ENCODE results near the gene LUM. TPM values are rescaled to one million over a fixed set of nuclear protein-coding genes. Genes with fewer than 3 reads are reported as not detected.

The LUM gene, protein sequence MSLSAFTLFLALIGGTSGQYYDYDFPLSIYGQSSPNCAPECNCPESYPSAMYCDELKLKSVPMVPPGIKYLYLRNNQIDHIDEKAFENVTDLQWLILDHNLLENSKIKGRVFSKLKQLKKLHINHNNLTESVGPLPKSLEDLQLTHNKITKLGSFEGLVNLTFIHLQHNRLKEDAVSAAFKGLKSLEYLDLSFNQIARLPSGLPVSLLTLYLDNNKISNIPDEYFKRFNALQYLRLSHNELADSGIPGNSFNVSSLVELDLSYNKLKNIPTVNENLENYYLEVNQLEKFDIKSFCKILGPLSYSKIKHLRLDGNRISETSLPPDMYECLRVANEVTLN
- total RNA-seq (1.9 TPM in 1 of 2 replicates, not detected in the other), polyA plus RNA-seq (0.05 and 0.29 TPM in 2 replicates), polyA minus RNA-seq (0.28 TPM in 1 of 2 replicates, not detected in the other), Bru-seq, nascent RNA (percentile 28 among the genes with signal in this experiment), BruChase-seq, experiment 1, labeled RNA remaining after a 6-hour chase (percentile 23 among the genes with signal in this experiment), BruChase-seq, experiment 2, labeled RNA remaining after a 2-hour chase (not detected)
- 0.10 and 0.14 TPM in 2 replicates for polyA plus RNA-seq (2011; cell fraction: cytosol; rRNA removed)
- not detected in 2 replicates for polyA plus RNA-seq (2011; cell fraction: nucleus; rRNA removed)
- polyA plus RNA-seq (2012) = 0.15 TPM in 1 of 2 replicates, not detected in the other
- polyA minus RNA-seq (2011; cell fraction: cytosol; rRNA and poly(A)+ RNA removed) = not detected
- polyA minus RNA-seq (2011; cell fraction: nucleus; rRNA and poly(A)+ RNA removed) = not detected in 2 replicates
- long read RNA-seq, partial matches to known transcripts = 0 of 3 reads
- long read RNA-seq, other reads (novel, unspliced or antisense) = 0 of 3 reads

DNA sequence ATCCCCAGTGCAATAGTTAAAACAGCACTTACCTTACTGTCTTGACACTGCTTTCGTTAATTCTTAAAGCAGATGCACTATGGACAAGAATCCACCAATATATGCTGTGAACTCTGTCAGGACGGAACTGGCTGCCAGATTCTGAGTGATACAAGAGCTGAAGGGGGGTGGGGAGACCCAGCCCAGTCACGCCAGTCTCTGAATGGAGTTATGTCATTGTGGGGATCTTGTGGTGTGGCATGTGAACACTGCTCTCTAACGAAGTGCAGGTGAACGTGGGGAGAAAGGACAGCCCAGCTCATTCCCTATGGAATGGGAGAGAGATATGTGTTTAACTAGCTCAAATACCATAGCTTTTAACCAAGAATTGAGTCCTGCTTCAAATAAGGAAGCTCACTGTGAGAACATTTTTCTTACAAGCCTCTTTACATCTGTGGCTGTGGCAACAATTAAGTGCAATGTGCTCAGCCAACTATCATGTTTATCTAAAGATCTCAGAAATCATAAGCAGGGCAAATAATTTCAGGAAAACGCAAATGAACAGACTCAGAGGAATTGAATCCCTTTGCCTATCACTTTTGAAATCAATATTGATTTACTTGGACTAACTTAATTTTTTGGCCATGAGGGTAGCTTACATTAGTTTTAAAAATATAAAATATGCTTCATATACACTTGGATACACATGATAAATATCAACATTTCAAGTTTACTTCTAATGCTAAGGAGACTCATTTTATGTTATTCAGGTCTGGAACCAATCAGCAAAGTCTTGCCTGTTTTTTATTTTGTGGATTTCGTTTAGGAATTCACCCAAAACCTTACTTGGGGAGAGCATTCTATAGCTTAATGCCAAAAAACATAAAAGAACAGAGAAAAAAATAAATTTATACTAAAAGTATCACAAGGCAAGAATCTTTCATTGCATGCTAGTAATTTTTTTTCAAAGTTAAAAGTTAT is at the start of gene LUM:
Gene LUM (minus strand): TSS at position 129 of the 960 bp plus-strand sequence. CDS start 2,515 bp downstream, outside the sequence.
- no peak for TF ChIP-seq GATA2 (IDR thresholded peaks at IDR 0.05; ENCODE audit: insufficient read depth, insufficient read length, low read depth, low read length)
- TF ChIP-seq, protein P1, sequence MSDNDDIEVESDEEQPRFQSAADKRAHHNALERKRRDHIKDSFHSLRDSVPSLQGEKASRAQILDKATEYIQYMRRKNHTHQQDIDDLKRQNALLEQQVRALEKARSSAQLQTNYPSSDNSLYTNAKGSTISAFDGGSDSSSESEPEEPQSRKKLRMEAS (IDR thresholded peaks at IDR 0.05; ENCODE audit: insufficient read depth, insufficient read length) = no peak
- no peak for TF ChIP-seq EZH2 (IDR thresholded peaks at IDR 0.05; ENCODE audit: borderline replicate concordance, low read depth, low read length, severe bottlenecking)
- TF ChIP-seq JUN (IDR thresholded peaks at IDR 0.05; ENCODE audit: borderline replicate concordance, insufficient read depth, insufficient read length, low read depth) = no peak
- no peak for TF ChIP-seq MYC (IDR thresholded peaks at IDR 0.05; ENCODE audit: low read depth, low read length)
- TF ChIP-seq, protein P2, sequence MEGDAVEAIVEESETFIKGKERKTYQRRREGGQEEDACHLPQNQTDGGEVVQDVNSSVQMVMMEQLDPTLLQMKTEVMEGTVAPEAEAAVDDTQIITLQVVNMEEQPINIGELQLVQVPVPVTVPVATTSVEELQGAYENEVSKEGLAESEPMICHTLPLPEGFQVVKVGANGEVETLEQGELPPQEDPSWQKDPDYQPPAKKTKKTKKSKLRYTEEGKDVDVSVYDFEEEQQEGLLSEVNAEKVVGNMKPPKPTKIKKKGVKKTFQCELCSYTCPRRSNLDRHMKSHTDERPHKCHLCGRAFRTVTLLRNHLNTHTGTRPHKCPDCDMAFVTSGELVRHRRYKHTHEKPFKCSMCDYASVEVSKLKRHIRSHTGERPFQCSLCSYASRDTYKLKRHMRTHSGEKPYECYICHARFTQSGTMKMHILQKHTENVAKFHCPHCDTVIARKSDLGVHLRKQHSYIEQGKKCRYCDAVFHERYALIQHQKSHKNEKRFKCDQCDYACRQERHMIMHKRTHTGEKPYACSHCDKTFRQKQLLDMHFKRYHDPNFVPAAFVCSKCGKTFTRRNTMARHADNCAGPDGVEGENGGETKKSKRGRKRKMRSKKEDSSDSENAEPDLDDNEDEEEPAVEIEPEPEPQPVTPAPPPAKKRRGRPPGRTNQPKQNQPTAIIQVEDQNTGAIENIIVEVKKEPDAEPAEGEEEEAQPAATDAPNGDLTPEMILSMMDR (IDR thresholded peaks at IDR 0.05; ENCODE audit: extremely low read depth in 1 of 2, insufficient read depth in 1 of 2, low read depth in 1 of 2, low read length in 2 of 2) = no peak
- TF ChIP-seq POLR2A (IDR thresholded peaks at IDR 0.05; ENCODE audit: low read depth, low read length) = no peak
- TF ChIP-seq FOS (IDR thresholded peaks at IDR 0.05; ENCODE audit: borderline replicate concordance, insufficient read depth, low read length) = no peak
- TF ChIP-seq POLR2AphosphoS5 (IDR thresholded peaks at IDR 0.05; ENCODE audit: insufficient read depth, low read depth, low read length) = no peak
- Histone ChIP-seq H4K20me1 (replicated peaks; ENCODE audit: control insufficient read depth, extremely low read depth, insufficient read depth, low read length) (no peaks in the 10 kb centered on the region), H3K9me3 (replicated peaks; ENCODE audit: control insufficient read depth, insufficient read depth, low read length) (no peaks in the 10 kb centered on the region), H3K27me3 (ENCODE audit: control insufficient read depth in 2 of 2, insufficient read depth in 2 of 2, low read length in 2 of 2) (no peaks in the 10 kb centered on the region), H3K9me1 (replicated peaks; ENCODE audit: control insufficient read depth, extremely low read depth, insufficient read depth, low read length) (no peaks in the 10 kb centered on the region), H3K27ac (ENCODE audit: insufficient read depth, low read depth, low read length) (no peak within 1 kb of the TSS), H3K4me1 (ENCODE audit: control insufficient read depth, extremely low read depth, insufficient read depth, low read length) (peaks cover 2% of the 10 kb centered on the region), H3K4me2 (ENCODE audit: insufficient read depth, low read length) (no peak within 1 kb of the TSS), H3K9ac (replicated peaks; ENCODE audit: extremely low read depth, insufficient read depth, low read length) (no peak within 1 kb of the TSS), H3K4me3 (replicated peaks in 1 of 3; ENCODE audit: insufficient read depth in 1 of 3, low read depth in 1 of 3, low read length in 3 of 3) (no peak within 1 kb of the TSS), H3K79me2 (ENCODE audit: control insufficient read depth, insufficient read depth, low read length) (no peaks in the 10 kb centered on the region), H2AFZ (ENCODE audit: low read depth, low read length) (peak within 1 kb of the TSS; percentile 66), H3K36me3 (ENCODE audit: control insufficient read depth in 2 of 2, extremely low read depth in 1 of 2, insufficient read depth in 2 of 2, low read length in 2 of 2) (no peaks in the 10 kb centered on the region)
- DNase-seq (ENCODE audit: low read depth, low spot score) = peak; percentile 6
- BruUV-seq (replicated peaks) = no TSS peak
- intact Hi-C loops (cut with micrococcal nuclease) = no loop called here
- ChIA-PET POLR2A (no interaction called here), CTCF (interaction anchor here (0.9 to 3.2 kb wide), 7 partner anchors 8 to 216 kb away, joined by 3 to 16 read pairs (median 4); no protein-coding TSS in a partner anchor)
- dilution Hi-C loops (cut with MboI; ENCODE audit: extremely low pct_ligation_motif_present, low sequenced_read_pairs) = no loop called here
- no peak for FAIRE-seq

Measured in endothelial cell of umbilical vein (primary cell).